ENCODE measurements around the gene NAA25. TPM values are rescaled to one million over a fixed set of nuclear protein-coding genes. Genes with fewer than 3 reads are reported as not detected.

The NAA25 gene
- total RNA-seq = 19.1 and 22.1 TPM in 2 replicates
- polyA plus RNA-seq = 18.5 and 18.7 TPM in 2 replicates

GRCh38 chr12:112108202-112109079 is at the start of gene NAA25:
Gene NAA25, minus strand, starts transcription at chr12:112108783. Its CDS starts 10 bp downstream, at chr12:112108773.
- Histone ChIP-seq H3K36me3 (replicated peaks; ENCODE audit: insufficient read depth, low read depth) (no peaks in the 10 kb centered on the region), H3K4me3 (peak within 1 kb of the TSS; percentile 75), H3K27me3 (no peaks in the 10 kb centered on the region), H3K4me1 (ENCODE audit: insufficient read depth) (peaks cover 24% of the 10 kb centered on the region), H3K27ac (peak within 1 kb of the TSS; percentile 92), H3K4me2 (peak within 1 kb of the TSS; percentile 75), H4K20me1 (ENCODE audit: insufficient read depth, poor library complexity, severe bottlenecking) (peaks cover 16% of the 10 kb centered on the region), H2AFZ (peak within 1 kb of the TSS; percentile 83), H3K79me2 (peaks cover 55% of the 10 kb centered on the region), H3K9me2 (replicated peaks; ENCODE audit: insufficient read depth) (no peaks in the 10 kb centered on the region), H3K9me3 (ENCODE audit: low read depth) (no peaks in the 10 kb centered on the region)
- DNase-seq (ENCODE audit: low spot score) = peak; percentile 96
- no peak for TF ChIP-seq EZH2 (IDR thresholded peaks at IDR 0.05; ENCODE audit: borderline replicate concordance)
- TF ChIP-seq CTCF (IDR thresholded peaks at IDR 0.05; ENCODE audit: poor library complexity) = no peak
- TF ChIP-seq EZH2phosphoT487 (IDR thresholded peaks at IDR 0.05; ENCODE audit: low read depth, severe bottlenecking, unreplicated experiment) = no peak
- 1% methylated on average over 58 of the region's 74 CpGs for WGBS (ENCODE audit: low lambda C conversion rate, missing lambda C conversion rate)

GRCh38 chr12:112153893-112154219 is 45.3 kb upstream of the NAA25 start:
- no peaks in the 10 kb centered on the region for H3K36me3 ChIP-seq (replicated peaks; ENCODE audit: insufficient read depth, low read depth)
- 96% methylated on average over 8 of the region's 8 CpGs for WGBS (ENCODE audit: low lambda C conversion rate, missing lambda C conversion rate)
- TF ChIP-seq EZH2phosphoT487 (IDR thresholded peaks at IDR 0.05; ENCODE audit: low read depth, severe bottlenecking, unreplicated experiment) = no peak

GRCh38 chr12:112153181-112153892 is 44.8 kb upstream of the NAA25 start:
- H4K20me1 ChIP-seq (ENCODE audit: insufficient read depth, poor library complexity, severe bottlenecking) = no peaks in the 10 kb centered on the region
- WGBS (ENCODE audit: low lambda C conversion rate, missing lambda C conversion rate) = 96% methylated on average over 11 of the region's 11 CpGs
- H3K27me3 ChIP-seq = no peaks in the 10 kb centered on the region
- H3K9me2 ChIP-seq (replicated peaks; ENCODE audit: insufficient read depth) = no peaks in the 10 kb centered on the region
- H3K27ac ChIP-seq = no peak overlapping the region
- H3K4me2 ChIP-seq = no peak overlapping the region
- H2AFZ ChIP-seq = no peak overlapping the region
- no peaks in the 10 kb centered on the region for H3K79me2 ChIP-seq
- H3K9me3 ChIP-seq (ENCODE audit: low read depth) = no peaks in the 10 kb centered on the region
- H3K4me1 ChIP-seq (ENCODE audit: insufficient read depth) = peaks cover 8% of the 10 kb centered on the region
- TF ChIP-seq EZH2phosphoT487 (IDR thresholded peaks at IDR 0.05; ENCODE audit: low read depth, severe bottlenecking, unreplicated experiment) (no peak), CTCF (IDR thresholded peaks at IDR 0.05; ENCODE audit: poor library complexity) (no peak), EZH2 (IDR thresholded peaks at IDR 0.05; ENCODE audit: borderline replicate concordance) (no peak)
- no peak overlapping the region for H3K4me3 ChIP-seq
- no peaks in the 10 kb centered on the region for H3K36me3 ChIP-seq (replicated peaks; ENCODE audit: insufficient read depth, low read depth)
- no peak for DNase-seq (ENCODE audit: low spot score)

More at GRCh38 chr12:112153893-112154219, 45.3 kb upstream of the NAA25 start:
- no peaks in the 10 kb centered on the region for H3K9me3 ChIP-seq (ENCODE audit: low read depth)
- no peak for DNase-seq (ENCODE audit: low spot score)
- no peak overlapping the region for H3K4me3 ChIP-seq
- H3K79me2 ChIP-seq = no peaks in the 10 kb centered on the region
- H3K9me2 ChIP-seq (replicated peaks; ENCODE audit: insufficient read depth) = no peaks in the 10 kb centered on the region
- H3K4me2 ChIP-seq = no peak overlapping the region
- no peak overlapping the region for H3K27ac ChIP-seq
- H4K20me1 ChIP-seq (ENCODE audit: insufficient read depth, poor library complexity, severe bottlenecking) = no peaks in the 10 kb centered on the region
- H3K4me1 ChIP-seq (ENCODE audit: insufficient read depth) = peaks cover 4% of the 10 kb centered on the region
- H3K27me3 ChIP-seq = no peaks in the 10 kb centered on the region
- H2AFZ ChIP-seq = no peak overlapping the region
